ENCODE data around the gene EME2.

DNA sequence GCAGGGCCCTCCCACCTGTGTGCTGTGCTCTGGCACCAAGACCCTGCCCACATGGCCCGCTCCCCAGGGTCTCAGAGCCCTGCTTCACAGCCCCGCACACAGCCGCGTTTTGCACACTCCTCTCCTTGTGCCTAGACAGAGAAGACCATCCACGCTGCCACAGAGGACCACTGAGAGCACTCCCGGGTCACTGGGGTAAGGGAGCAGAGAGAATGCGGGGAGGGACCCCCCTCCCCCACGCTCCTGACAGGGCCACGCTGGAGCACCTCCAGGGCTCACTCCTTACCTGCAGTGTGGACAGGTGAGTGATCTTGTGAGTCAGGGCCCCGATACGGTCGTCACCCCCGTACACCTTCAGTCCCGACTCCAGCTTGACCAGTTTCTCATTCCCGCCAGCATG is 47.0 kb downstream of the EME2 start:
- no peak for TF ChIP-seq CREB1 (CRISPR knock-in tag; IDR thresholded peaks at IDR 0.05; ENCODE audit: low read depth)
- TF ChIP-seq EZH2 (IDR thresholded peaks at IDR 0.05; ENCODE audit: low read depth, unreplicated experiment): no peak
- TF ChIP-seq, protein P1, sequence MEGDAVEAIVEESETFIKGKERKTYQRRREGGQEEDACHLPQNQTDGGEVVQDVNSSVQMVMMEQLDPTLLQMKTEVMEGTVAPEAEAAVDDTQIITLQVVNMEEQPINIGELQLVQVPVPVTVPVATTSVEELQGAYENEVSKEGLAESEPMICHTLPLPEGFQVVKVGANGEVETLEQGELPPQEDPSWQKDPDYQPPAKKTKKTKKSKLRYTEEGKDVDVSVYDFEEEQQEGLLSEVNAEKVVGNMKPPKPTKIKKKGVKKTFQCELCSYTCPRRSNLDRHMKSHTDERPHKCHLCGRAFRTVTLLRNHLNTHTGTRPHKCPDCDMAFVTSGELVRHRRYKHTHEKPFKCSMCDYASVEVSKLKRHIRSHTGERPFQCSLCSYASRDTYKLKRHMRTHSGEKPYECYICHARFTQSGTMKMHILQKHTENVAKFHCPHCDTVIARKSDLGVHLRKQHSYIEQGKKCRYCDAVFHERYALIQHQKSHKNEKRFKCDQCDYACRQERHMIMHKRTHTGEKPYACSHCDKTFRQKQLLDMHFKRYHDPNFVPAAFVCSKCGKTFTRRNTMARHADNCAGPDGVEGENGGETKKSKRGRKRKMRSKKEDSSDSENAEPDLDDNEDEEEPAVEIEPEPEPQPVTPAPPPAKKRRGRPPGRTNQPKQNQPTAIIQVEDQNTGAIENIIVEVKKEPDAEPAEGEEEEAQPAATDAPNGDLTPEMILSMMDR (conservative IDR thresholded peaks at IDR 0.05; ENCODE audit: low read depth in 2 of 2): no peak

Data from GM23338 (cell line).